Memory B cell (primary cell): ENCODE data around the gene IFNL4.
"Not testable (repeated sequence)": the region's sequence is repeated elsewhere in the genome, so short reads cannot be mapped to it uniquely, and the experiment has no call there.

Experiments
- ATAC-seq: fragments of 150-1000 bp; cut with Tn5 transposase; 2 replicates; pipeline ENCODE4 v1.10.0; 2021; ENCODE audit warnings: low read depth, mild to moderate bottlenecking, moderate library complexity
- DNase-seq, 2 donors: peaks; one replicate each; pipeline ENCODE4 v3.0.0; 2022; ENCODE audit warnings: low spot score in 2 of 2
- H3K27ac Mint-ChIP-seq: one replicate; pipeline ENCODE4 v1.8.0; 2022; ENCODE audit warnings: mild to moderate bottlenecking, moderate library complexity, mixed read lengths
- H3K27me3 Mint-ChIP-seq: one replicate; pipeline ENCODE4 v1.8.0; 2022; ENCODE audit warnings: mixed read lengths
- H3K36me3 Mint-ChIP-seq: one replicate; pipeline ENCODE4 v1.8.0; 2022; ENCODE audit warnings: mild to moderate bottlenecking, mixed read lengths
- H3K4me1 Mint-ChIP-seq: one replicate; pipeline ENCODE4 v1.8.0; 2022; ENCODE audit warnings: mixed read lengths
- H3K4me3 Mint-ChIP-seq: one replicate; pipeline ENCODE4 v1.8.0; 2022; ENCODE audit warnings: mild to moderate bottlenecking, moderate library complexity, mixed read lengths
- H3K9me3 Mint-ChIP-seq: one replicate; pipeline ENCODE4 v1.8.0; 2022; ENCODE audit warnings: mixed read lengths

Gene IFNL4

DNA sequence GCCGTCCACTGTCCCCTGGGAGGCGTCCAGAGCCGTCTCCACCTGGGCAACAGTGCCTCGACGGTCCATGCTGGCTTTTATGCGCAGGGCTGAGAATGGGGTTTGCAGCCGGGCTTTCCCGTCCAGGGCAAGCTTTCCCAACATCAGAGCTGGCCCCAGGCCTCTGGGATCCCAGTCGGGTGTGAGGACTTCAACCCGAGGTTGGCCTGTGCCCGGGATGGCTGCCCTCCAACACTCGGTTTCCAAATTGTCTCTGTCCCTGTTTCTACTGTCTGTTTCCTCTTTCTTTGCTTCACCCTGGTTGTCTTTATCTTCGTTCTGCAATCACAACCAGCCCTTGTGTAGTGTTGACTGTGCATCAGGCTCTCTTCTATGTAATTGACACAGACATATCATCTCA lies at the start of gene IFNL4:
TSS of gene IFNL4 (minus strand) at position 51 of the 400 bp plus-strand sequence.
- Mint-ChIP-seq H3K4me3 (no peak within 1 kb of the TSS), H3K36me3 (no peaks in the 10 kb centered on the region), H3K4me1 (peaks cover 8% of the 10 kb centered on the region), H3K27me3 (peaks cover 7% of the 10 kb centered on the region), H3K9me3 (no peaks in the 10 kb centered on the region), H3K27ac (no peak within 1 kb of the TSS)
- DNase-seq (no peak), ATAC-seq (no peak)

DNA sequence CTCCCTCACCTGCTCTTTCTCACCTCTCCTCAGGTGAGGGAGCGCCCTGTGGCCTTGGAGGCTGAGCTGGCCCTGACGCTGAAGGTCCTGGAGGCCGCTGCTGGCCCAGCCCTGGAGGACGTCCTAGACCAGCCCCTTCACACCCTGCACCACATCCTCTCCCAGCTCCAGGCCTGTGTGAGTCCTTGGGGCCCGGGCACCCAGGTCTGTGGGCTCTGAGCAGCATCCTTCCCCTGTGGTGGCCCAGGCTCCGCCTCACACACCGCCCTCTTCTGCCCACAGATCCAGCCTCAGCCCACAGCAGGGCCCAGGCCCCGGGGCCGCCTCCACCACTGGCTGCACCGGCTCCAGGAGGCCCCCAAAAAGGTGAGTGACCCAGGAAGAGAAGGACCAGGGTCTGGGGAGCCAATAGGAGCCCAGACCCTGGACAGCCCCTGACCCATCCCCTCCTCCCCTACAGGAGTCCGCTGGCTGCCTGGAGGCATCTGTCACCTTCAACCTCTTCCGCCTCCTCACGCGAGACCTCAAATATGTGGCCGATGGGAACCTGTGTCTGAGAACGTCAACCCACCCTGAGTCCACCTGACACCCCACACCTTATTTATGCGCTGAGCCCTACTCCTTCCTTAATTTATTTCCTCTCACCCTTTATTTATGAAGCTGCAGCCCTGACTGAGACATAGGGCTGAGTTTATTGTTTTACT lies 49.4 kb upstream of the IFNL4 start:
- no peak for DNase-seq
- peaks cover 3% of the 10 kb centered on the region for H3K36me3 Mint-ChIP-seq
- H3K4me3 Mint-ChIP-seq: no peak overlapping the region
- peaks cover 21% of the 10 kb centered on the region for H3K27me3 Mint-ChIP-seq
- no peak overlapping the region for H3K27ac Mint-ChIP-seq
- no peak for ATAC-seq
- H3K9me3 Mint-ChIP-seq: peaks cover 1% of the 10 kb centered on the region
- peaks cover 3% of the 10 kb centered on the region for H3K4me1 Mint-ChIP-seq

DNA sequence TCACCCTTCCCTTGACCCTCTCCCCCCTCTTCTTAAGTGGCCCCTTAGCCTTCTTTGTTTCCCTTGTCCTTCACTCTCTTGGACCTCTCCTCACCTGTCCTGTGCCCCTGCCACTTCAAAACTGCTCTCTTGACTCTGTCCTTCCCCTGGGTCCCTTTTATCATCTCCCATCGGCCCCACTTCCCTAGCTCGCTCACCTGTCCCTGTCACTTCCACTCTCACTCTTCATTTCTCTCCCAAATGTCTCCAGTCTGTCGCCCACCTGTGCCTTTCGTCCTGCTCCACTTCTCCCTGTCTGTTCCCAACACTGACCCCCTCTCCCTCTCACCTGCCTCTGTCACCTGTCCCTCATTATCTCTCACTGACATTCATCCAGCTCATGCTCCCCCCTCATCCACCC lies 48.2 kb upstream of the IFNL4 start:
- Mint-ChIP-seq H3K36me3 (peaks cover 3% of the 10 kb centered on the region), H3K9me3 (peaks cover 1% of the 10 kb centered on the region), H3K4me3 (no peak overlapping the region), H3K27ac (no peak overlapping the region), H3K27me3 (peaks cover 22% of the 10 kb centered on the region), H3K4me1 (peaks cover 3% of the 10 kb centered on the region)
- ATAC-seq (no peak), DNase-seq (no peak)

DNA sequence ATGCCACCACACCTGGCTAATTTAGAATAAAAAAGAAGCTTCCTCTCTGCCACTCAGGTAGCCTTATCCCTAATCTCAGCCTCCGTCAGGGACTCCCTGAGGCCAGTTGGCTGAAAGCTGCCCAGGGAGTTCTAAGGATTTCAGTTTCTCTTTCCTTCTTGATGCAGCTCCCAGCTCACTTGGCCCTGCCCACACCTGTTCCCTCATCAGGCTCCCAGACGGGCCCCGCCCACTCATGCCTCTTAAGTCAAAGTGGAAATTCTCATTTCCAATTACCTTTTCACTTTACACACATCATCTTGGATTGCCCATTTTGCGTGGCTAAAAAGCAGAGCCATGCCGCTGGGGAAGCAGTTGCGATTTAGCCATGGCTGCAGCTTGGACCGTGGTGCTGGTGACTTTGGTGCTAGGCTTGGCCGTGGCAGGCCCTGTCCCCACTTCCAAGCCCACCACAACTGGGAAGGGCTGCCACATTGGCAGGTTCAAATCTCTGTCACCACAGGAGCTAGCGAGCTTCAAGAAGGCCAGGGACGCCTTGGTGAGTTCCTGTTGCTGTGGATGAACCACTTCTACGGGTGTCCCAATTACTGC lies 47.5 kb upstream of the IFNL4 start, which contains the start of gene IFNL1:
TSS of gene IFNL1 (plus strand) at position 353 of the 591 bp plus-strand sequence. CDS start at position 368, 15 bp downstream.
- DNase-seq (no peak), ATAC-seq (no peak)
- Mint-ChIP-seq H3K36me3 (peaks cover 3% of the 10 kb centered on the region), H3K27me3 (peaks cover 23% of the 10 kb centered on the region), H3K4me3 (no peak within 1 kb of the TSS), H3K4me1 (peaks cover 3% of the 10 kb centered on the region), H3K9me3 (no peaks in the 10 kb centered on the region), H3K27ac (no peak within 1 kb of the TSS)

DNA sequence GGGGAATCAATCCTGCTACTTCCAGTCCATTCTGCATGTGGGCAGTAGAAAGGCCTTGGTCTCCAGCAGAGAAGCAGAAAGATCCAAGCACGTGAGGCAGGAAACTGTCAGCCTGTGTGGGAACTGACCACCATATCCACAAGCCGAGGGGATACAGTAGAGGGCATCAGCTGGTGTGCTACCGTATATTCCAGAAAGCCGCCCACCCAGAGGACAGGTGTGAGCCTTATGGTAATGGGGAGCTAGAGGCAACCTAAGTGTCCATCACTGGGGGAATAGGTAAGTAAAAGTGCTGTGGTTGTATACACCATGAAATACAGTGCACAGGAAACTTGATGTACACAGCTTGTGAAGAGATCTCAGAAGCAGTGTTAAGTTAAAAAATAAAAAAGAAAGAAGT lies 44.7 kb upstream of the IFNL4 start:
- Mint-ChIP-seq H3K27ac (no peak overlapping the region), H3K4me1 (peaks cover 3% of the 10 kb centered on the region), H3K27me3 (peaks cover 24% of the 10 kb centered on the region), H3K9me3 (peaks cover 4% of the 10 kb centered on the region), H3K36me3 (peaks cover 3% of the 10 kb centered on the region), H3K4me3 (no peak overlapping the region)
- no peak for ATAC-seq
- no peak for DNase-seq

DNA sequence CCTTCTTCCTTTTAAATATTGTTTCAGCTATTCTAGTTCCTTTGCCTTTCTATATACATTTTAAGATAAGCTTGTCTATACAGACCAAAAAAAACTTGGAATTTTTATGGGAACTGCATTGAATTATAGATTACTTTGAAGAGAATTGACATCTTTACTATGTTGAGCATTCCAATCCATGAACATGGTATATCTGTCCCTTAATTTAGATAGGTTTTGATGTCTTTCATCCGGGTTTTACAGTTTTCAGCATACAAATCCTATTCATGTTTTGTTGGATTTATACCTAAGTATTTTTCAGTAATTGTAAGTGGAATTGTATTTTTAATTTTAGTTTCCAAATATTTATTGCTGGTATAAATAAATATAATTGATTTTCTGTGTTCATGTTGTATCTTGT lies 35.4 kb upstream of the IFNL4 start:
- Mint-ChIP-seq H3K36me3 (no peaks in the 10 kb centered on the region), H3K4me1 (no peaks in the 10 kb centered on the region), H3K27ac (no peak overlapping the region), H3K27me3 (peaks cover 6% of the 10 kb centered on the region), H3K9me3 (peaks cover 6% of the 10 kb centered on the region), H3K4me3 (no peak overlapping the region)
- no peak for ATAC-seq
- no peak for DNase-seq

DNA sequence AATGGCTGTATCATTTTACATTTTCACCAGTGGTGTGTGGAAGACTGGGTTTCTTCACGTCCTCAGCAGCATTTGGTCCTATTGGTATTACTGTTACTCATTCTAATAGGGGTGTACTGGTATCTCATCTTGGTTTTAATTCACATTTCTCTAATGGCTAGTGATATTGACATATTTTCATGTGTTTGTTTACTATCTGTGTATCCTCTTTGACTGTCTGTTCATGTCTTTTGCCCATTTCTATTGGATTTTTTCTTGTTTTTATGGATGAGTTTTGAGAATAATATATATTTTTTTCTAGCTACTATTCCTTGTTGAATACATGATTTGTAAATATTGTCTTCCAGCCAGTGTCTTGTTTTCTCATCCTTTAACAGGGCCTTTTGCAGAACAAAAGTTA lies 33.4 kb upstream of the IFNL4 start:
- DNase-seq: no peak
- no peak overlapping the region for H3K4me3 Mint-ChIP-seq
- no peak for ATAC-seq
- H3K9me3 Mint-ChIP-seq: peaks cover 6% of the 10 kb centered on the region
- peaks cover 10% of the 10 kb centered on the region for H3K27me3 Mint-ChIP-seq
- H3K4me1 Mint-ChIP-seq: no peaks in the 10 kb centered on the region
- no peak overlapping the region for H3K27ac Mint-ChIP-seq
- no peaks in the 10 kb centered on the region for H3K36me3 Mint-ChIP-seq

DNA sequence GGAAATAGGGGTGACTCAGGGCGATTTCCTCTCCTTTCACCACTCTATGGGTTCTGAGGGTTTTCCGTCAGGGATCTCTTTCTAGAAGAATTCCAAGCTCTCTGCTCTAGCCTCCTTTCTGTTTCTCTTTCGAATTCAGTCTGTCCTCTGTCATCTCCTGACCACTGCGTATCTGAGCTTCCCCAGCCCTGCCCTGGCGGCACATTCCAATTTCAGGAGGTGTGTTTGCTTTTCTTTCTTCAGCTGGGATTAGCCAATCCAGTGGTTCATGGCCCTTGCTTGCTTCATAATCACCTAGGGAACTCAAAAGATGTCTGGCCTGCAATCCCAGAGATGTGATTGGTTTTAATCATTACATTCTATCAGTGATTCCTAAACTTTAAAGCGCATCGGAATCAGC lies 28.9 kb upstream of the IFNL4 start:
- Mint-ChIP-seq H3K4me3 (no peak overlapping the region), H3K4me1 (no peaks in the 10 kb centered on the region), H3K9me3 (no peaks in the 10 kb centered on the region), H3K27me3 (peaks cover 13% of the 10 kb centered on the region), H3K36me3 (no peaks in the 10 kb centered on the region), H3K27ac (no peak overlapping the region)
- no peak for DNase-seq
- no peak for ATAC-seq

DNA sequence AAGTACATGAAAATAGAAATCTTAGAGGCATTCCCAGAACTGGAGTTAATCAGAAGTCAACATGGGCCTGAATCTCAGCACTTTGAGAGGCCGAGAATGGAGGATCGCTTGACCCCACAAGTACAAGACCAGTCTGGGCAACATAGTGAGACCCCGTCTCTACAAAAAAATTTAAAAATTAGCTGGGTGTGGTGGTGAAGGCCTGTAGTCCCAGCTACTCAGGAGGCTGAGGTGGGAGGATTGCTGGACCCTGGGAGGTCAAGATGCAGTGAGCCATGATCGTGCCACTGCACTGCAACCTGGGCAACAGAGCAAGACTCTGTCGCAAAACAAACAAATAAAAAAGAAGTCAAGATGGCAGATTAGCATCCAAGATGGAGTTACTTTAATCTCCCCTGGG lies 28.1 kb upstream of the IFNL4 start:
- no peak for DNase-seq
- Mint-ChIP-seq H3K4me1 (no peaks in the 10 kb centered on the region), H3K4me3 (no peak overlapping the region), H3K36me3 (no peaks in the 10 kb centered on the region), H3K9me3 (no peaks in the 10 kb centered on the region), H3K27ac (no peak overlapping the region), H3K27me3 (peaks cover 13% of the 10 kb centered on the region)
- no peak for ATAC-seq

DNA sequence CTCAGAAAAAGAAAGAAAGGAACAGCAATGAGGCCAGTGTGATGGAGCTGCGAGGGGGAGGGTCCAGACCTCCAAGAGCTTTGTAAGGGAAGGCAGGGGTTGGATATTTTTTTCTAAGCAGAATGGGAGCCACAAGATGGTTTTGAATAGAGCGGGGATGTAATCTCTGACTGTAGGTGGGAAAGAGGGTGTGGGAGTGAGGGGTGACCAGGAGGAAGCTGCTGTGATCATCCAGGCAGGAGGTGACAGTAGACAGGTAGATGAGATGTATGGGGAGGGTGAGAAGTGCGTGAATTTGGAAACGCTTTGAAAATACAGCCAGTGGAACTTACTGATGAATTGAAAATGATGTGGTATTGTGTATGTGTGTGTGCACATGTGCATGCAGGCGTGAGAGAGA lies 26.9 kb upstream of the IFNL4 start:
- Mint-ChIP-seq H3K9me3 (no peaks in the 10 kb centered on the region), H3K36me3 (no peaks in the 10 kb centered on the region), H3K4me3 (no peak overlapping the region), H3K27ac (no peak overlapping the region), H3K27me3 (peaks cover 19% of the 10 kb centered on the region), H3K4me1 (no peaks in the 10 kb centered on the region)
- no peak for ATAC-seq
- DNase-seq: no peak

DNA sequence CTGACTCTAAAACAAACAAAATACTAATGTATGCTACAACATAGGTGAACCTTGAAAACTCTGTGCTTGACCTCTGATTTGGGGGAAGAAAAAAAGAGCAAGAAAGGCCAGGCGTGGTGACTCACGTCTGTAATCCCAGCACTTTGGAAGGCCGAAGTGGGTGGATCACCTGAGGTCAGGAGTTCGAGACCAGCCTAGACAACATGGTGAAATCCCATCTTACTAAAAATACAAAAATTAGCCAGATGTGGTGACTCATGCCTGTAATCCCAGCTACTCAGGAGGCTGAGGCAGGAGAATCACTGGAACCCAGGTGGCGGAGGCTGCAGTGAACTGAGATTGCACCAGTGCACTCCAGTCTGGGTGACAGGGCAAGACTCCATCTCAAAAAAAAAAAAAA lies 25.2 kb upstream of the IFNL4 start:
- not testable (repeated sequence) for H3K4me1 Mint-ChIP-seq

DNA sequence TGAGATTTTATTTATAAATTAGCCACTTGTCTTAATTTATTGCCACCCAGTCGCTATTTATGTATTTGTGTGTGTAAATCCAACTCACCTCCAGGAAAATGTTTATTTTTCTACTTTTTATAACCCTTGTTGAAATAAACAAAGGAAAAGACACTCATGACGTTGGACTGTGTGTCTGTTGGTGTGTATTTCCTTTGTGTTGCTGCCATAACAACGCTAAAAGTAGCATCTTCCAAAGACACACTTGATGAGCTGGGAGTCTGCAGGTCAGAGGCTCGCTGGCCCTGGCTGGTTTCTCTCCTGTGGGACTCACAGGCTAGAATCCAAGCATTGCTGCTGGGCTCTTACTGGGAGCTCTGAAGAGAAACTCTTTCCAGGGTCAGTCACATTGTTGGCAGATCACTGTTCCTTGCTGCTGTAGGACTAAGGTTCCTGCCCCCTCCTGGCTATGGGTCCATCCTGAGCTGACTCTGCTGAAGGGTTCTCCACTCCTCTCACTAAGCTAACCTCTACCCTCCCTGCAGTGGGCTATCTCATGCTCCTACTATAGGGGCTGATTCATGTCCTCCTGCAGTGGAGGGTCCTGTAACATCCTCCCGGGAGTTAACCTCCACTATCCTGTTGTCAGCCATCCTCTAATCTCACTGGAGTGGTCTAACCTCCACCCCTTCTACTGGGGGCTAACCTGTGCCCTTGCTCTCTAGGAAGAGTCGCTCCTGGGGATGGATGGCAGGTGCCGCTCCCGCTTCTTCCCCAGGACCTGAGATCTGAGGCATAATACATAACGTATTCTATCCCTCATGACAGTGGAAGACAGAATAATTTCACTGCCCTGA lies 21.6 kb upstream of the IFNL4 start:
- DNase-seq (no peak), ATAC-seq (no peak)
- peaks cover 18% of the 10 kb centered on the region for H3K27me3 Mint-ChIP-seq
- no peaks in the 10 kb centered on the region for H3K36me3 Mint-ChIP-seq
- no peak overlapping the region for H3K27ac Mint-ChIP-seq
- H3K4me3 Mint-ChIP-seq: no peak overlapping the region
- no peaks in the 10 kb centered on the region for H3K9me3 Mint-ChIP-seq
- H3K4me1 Mint-ChIP-seq: peaks cover 2% of the 10 kb centered on the region

More for the DNA sequence above, 25.2 kb upstream of the IFNL4 start:
- H3K9me3 Mint-ChIP-seq, DNase-seq, ATAC-seq, H3K4me3 Mint-ChIP-seq, H3K36me3 Mint-ChIP-seq, H3K27ac Mint-ChIP-seq: not testable (repeated sequence)
- peaks cover 25% of the 10 kb centered on the region for H3K27me3 Mint-ChIP-seq

DNA sequence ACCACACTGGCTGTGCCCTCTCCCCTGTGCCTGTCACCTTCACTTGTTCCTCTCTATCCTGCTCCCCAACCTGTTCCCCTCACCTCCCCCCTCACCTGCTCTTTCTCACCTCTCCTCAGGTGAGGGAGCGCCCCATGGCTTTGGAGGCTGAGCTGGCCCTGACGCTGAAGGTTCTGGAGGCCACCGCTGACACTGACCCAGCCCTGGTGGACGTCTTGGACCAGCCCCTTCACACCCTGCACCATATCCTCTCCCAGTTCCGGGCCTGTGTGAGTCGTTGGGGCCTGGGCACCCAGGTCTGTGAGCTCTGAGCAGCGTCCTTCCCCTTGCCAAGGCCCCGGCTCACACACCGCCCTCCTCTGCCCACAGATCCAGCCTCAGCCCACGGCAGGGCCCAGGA lies 20.7 kb upstream of the IFNL4 start:
- H3K4me3 Mint-ChIP-seq, H3K36me3 Mint-ChIP-seq, H3K9me3 Mint-ChIP-seq: not testable (repeated sequence)

DNA sequence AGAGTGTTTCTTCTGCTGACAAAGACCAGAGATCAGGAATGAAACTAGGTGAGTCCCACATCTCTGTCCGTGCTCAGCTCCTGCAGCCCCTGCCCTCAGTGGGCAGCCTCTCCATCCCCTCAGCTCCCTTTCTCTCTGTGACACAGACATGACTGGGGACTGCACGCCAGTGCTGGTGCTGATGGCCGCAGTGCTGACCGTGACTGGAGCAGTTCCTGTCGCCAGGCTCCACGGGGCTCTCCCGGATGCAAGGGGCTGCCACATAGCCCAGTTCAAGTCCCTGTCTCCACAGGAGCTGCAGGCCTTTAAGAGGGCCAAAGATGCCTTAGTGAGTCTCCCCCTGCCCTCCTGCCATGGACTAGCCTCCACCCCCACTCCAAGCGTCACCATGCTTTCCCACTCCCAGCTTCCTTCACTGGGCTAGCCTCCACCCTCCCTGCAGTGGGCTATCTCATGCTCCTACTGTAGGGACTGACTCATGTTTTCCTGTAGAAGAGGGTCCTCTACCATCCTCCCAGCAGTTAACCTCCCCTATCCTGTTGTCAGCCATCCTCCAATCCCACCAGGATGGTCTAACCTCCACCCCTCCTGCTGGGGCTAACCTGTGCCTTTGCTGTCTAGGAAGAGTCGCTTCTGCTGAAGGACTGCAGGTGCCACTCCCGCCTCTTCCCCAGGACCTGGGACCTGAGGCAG lies 20.0 kb upstream of the IFNL4 start:
- H3K36me3 Mint-ChIP-seq, H3K9me3 Mint-ChIP-seq, H3K27ac Mint-ChIP-seq, H3K4me1 Mint-ChIP-seq, ATAC-seq, DNase-seq, H3K4me3 Mint-ChIP-seq: not testable (repeated sequence)
- H3K27me3 Mint-ChIP-seq: peaks cover 21% of the 10 kb centered on the region

More for the DNA sequence above, 20.7 kb upstream of the IFNL4 start:
- ATAC-seq, DNase-seq, H3K4me1 Mint-ChIP-seq, H3K27ac Mint-ChIP-seq: not testable (repeated sequence)
- H3K27me3 Mint-ChIP-seq: peaks cover 18% of the 10 kb centered on the region
